IMR-90 (cell line): ENCODE measurements around the gene SERPINA6. TPM values are rescaled to one million over a fixed set of nuclear protein-coding genes. Genes with fewer than 3 reads are reported as not detected.

ENCODE experiments used
- ATAC-seq: fragments of 200-7000 bp; cut with Tn5 transposase; 2 replicates; pipeline ENCODE4 v1.9.1; 2020; ENCODE audit warnings: low read depth, mild to moderate bottlenecking, moderate library complexity
- BruUV-seq: library from RNA; stranded (reverse); fragments of 400-500 nt; replicated peaks from 2 replicates; lab custom pipeline; 2021; lab: Mats Ljungman, UMichigan
- CTCF ChIA-PET: fragments of 300-600 bp; formaldehyde crosslinking; extraction: SDS; loops from one replicate; lab custom pipeline; 2021; ENCODE audit warnings: antibody characterized with exemption; lab: Yijun Ruan, JAX
- POLR2A ChIA-PET: fragments of 300-600 bp; sonication (Branson Sonifier 250); formaldehyde crosslinking; loops from one replicate; lab custom pipeline; 2022; ENCODE audit warnings: antibody characterized with exemption; ENCODE audit not compliant: unreplicated experiment; lab: Charles Lee
- DNase-seq: peaks from one replicate; pipeline ENCODE4 v3.0.0; 2013
- H2AFZ ChIP-seq: replicated peaks from 2 replicates; pipeline ENCODE3; 2013; ENCODE audit warnings: low read length, mild to moderate bottlenecking; ENCODE audit not compliant: poor library complexity
- H2AK5ac ChIP-seq: 2 replicates; pipeline ENCODE4 v1.6.1; 2013; ENCODE audit warnings: low read depth, low read length, inconsistent platforms
- H2AK9ac ChIP-seq: replicated peaks from 2 replicates; pipeline ENCODE3; 2013; ENCODE audit warnings: mild to moderate bottlenecking, low read depth, low read length, moderate library complexity; ENCODE audit not compliant: poor library complexity
- H2BK120ac ChIP-seq: 2 replicates; pipeline ENCODE4 v1.6.1; 2013; ENCODE audit warnings: low read depth, low read length, inconsistent platforms
- H2BK15ac ChIP-seq: 3 replicates; pipeline ENCODE4 v1.6.1; 2013; ENCODE audit warnings: low read depth, low read length, inconsistent platforms
- H2BK20ac ChIP-seq: 2 replicates; pipeline ENCODE4 v1.6.1; 2013; ENCODE audit warnings: low read depth, mild to moderate bottlenecking, inconsistent platforms, low read length, moderate library complexity
- H2BK5ac ChIP-seq: 2 replicates; pipeline ENCODE4 v1.6.1; 2013; ENCODE audit warnings: mild to moderate bottlenecking, low read depth, low read length, inconsistent platforms; ENCODE audit not compliant: poor library complexity, severe bottlenecking
- H3K14ac ChIP-seq: replicated peaks from 2 replicates; pipeline ENCODE4 v1.6.1; 2013; ENCODE audit warnings: low read depth, low read length, inconsistent platforms
- H3K18ac ChIP-seq: 2 replicates; pipeline ENCODE4 v1.6.1; 2013; ENCODE audit warnings: low read depth, low read length, control low read depth
- H3K23ac ChIP-seq: 2 replicates; pipeline ENCODE4 v1.6.1; 2013; ENCODE audit warnings: low read depth, low read length, inconsistent platforms
- H3K27ac ChIP-seq: 2 replicates; pipeline ENCODE4 v1.5.1; 2013; ENCODE audit warnings: mild to moderate bottlenecking, control low read depth, low read length; ENCODE audit not compliant: insufficient read depth
- H3K27me3 ChIP-seq: 2 replicates; pipeline ENCODE4 v1.6.1; 2013; ENCODE audit warnings: low read length; ENCODE audit not compliant: control insufficient read depth, insufficient read depth
- H3K36me3 ChIP-seq: 2 replicates; pipeline ENCODE4 v1.6.1; 2013; ENCODE audit warnings: low read length, mixed read lengths; ENCODE audit not compliant: control insufficient read depth, insufficient read depth
- H3K4ac ChIP-seq: 2 replicates; pipeline ENCODE4 v1.6.1; 2013; ENCODE audit warnings: low read depth, low read length, inconsistent platforms
- H3K4me1 ChIP-seq: 2 replicates; pipeline ENCODE4 v1.6.1; 2013; ENCODE audit warnings: low read length, mixed read lengths; ENCODE audit not compliant: control insufficient read depth, insufficient read depth
- H3K4me2 ChIP-seq: 2 replicates; pipeline ENCODE4 v1.6.1; 2013; ENCODE audit warnings: low read depth, mild to moderate bottlenecking, control low read depth, low read length, moderate library complexity
- H3K4me3 ChIP-seq: 2 replicates; pipeline ENCODE4 v1.5.1; 2013; ENCODE audit warnings: low read depth, mild to moderate bottlenecking, control low read depth, low read length, moderate library complexity; ENCODE audit not compliant: insufficient read depth
- H3K56ac ChIP-seq: 2 replicates; pipeline ENCODE4 v1.6.1; 2013; ENCODE audit warnings: low read length, inconsistent platforms; ENCODE audit not compliant: insufficient read depth; ENCODE audit errors: extremely low read depth
- H3K79me1 ChIP-seq, 2 experiments: 2 replicates each; pipeline ENCODE4 v1.6.1; 2013; ENCODE audit warnings: low read length in 2 of 2, inconsistent platforms in 1 of 2, low read depth in 1 of 2
- H3K9ac ChIP-seq: 2 replicates; pipeline ENCODE4 v1.6.1; 2013; ENCODE audit warnings: low read depth, low read length, control low read depth
- H3K9me1 ChIP-seq: 2 replicates; pipeline ENCODE4 v1.6.1; 2013; ENCODE audit warnings: low read length, inconsistent platforms; ENCODE audit not compliant: insufficient read depth
- H3K9me3 ChIP-seq: 2 replicates; pipeline ENCODE4 v1.6.1; 2013; ENCODE audit warnings: low read length; ENCODE audit not compliant: control insufficient read depth, insufficient read depth
- H4K20me1 ChIP-seq: 2 replicates; pipeline ENCODE4 v1.6.1; 2013; ENCODE audit warnings: low read length, inconsistent platforms; ENCODE audit not compliant: insufficient read depth
- H4K5ac ChIP-seq: 2 replicates; pipeline ENCODE4 v1.6.1; 2013; ENCODE audit warnings: mild to moderate bottlenecking, low read depth, low read length, control low read depth
- H4K8ac ChIP-seq, 2 experiments: 2 replicates each; pipeline ENCODE4 v1.6.1; 2013; ENCODE audit warnings: low read depth in 2 of 2, low read length in 2 of 2, control low read depth in 1 of 2, inconsistent platforms in 1 of 2
- H4K91ac ChIP-seq: 2 replicates; pipeline ENCODE4 v1.6.1; 2013; ENCODE audit warnings: low read depth, low read length, inconsistent platforms; ENCODE audit not compliant: insufficient read depth
- BHLHE40 ChIP-seq: fragments of 150-350 bp; IDR thresholded peaks from 2 replicates; pipeline ENCODE4 v1.6.1; 2016; ENCODE audit warnings: mild to moderate bottlenecking, low read depth, low read length
- CEBPB ChIP-seq: IDR thresholded peaks from 2 replicates; pipeline ENCODE4 v1.6.1; 2012; ENCODE audit warnings: low read depth, low read length, improper control_type of control experiment
- CHD1 ChIP-seq: IDR thresholded peaks from 2 replicates; pipeline ENCODE4 v1.6.1; 2012; ENCODE audit warnings: low read depth, low read length, improper control_type of control experiment
- FOS ChIP-seq: fragments of 150-350 bp; IDR thresholded peaks from 2 replicates; pipeline ENCODE4 v1.6.1; 2016; ENCODE audit warnings: low read depth, low read length
- MAFK ChIP-seq: IDR thresholded peaks from 2 replicates; pipeline ENCODE4 v1.6.1; 2012; ENCODE audit warnings: low read depth, low read length, improper control_type of control experiment
- MAZ ChIP-seq: IDR thresholded peaks from 2 replicates; pipeline ENCODE4 v1.6.1; 2012; ENCODE audit warnings: low read depth, mild to moderate bottlenecking, low read length, improper control_type of control experiment, moderate library complexity, borderline replicate concordance
- MXI1 ChIP-seq: IDR thresholded peaks from 2 replicates; pipeline ENCODE4 v1.6.1; 2012; ENCODE audit warnings: low read depth, mild to moderate bottlenecking, low read length, moderate library complexity, borderline replicate concordance
- NFE2L2 ChIP-seq: fragments of 150-350 bp; IDR thresholded peaks from 2 replicates; pipeline ENCODE4 v1.6.1; 2016; ENCODE audit warnings: low read depth, mild to moderate bottlenecking, low read length
- POLR2A ChIP-seq: IDR thresholded peaks from 2 replicates; pipeline ENCODE4 v1.6.1; 2012; ENCODE audit warnings: mild to moderate bottlenecking, low read depth, low read length
- RAD21 ChIP-seq: IDR thresholded peaks from 2 replicates; pipeline ENCODE4 v1.6.1; 2012; ENCODE audit warnings: low read length, improper control_type of control experiment
- RCOR1 ChIP-seq: IDR thresholded peaks from 2 replicates; pipeline ENCODE4 v1.6.1; 2012; ENCODE audit warnings: mild to moderate bottlenecking, low read length, improper control_type of control experiment; ENCODE audit not compliant: insufficient replicate concordance
- RFX5 ChIP-seq: IDR thresholded peaks from 2 replicates; pipeline ENCODE4 v1.8.0; 2012; ENCODE audit warnings: low read depth, mild to moderate bottlenecking, low read length, moderate library complexity
- SMC3 ChIP-seq: fragments of 150-350 bp; IDR thresholded peaks from 2 replicates; pipeline ENCODE4 v1.6.1; 2016; ENCODE audit warnings: low read depth, mild to moderate bottlenecking, antibody characterized with exemption, low read length, moderate library complexity
- USF2 ChIP-seq: fragments of 150-350 bp; IDR thresholded peaks from 2 replicates; pipeline ENCODE4 v1.6.1; 2017; ENCODE audit warnings: mild to moderate bottlenecking, antibody characterized with exemption, low read length, low read depth
- WGBS, 2 experiments: methylation state at CpG; one replicate each; pipeline versions ENCODE4 v1.1.5 to v1.1.7; 2013; ENCODE audit warnings: missing lambda C conversion rate in 2 of 2; ENCODE audit not compliant: insufficient read length in 1 of 2; ENCODE audit errors: extremely low coverage in 2 of 2; 5-methylcytosine and 5-hydroxymethylcytosine counted together
- dilution Hi-C: fragments of 300-500 bp; cut with HindIII; formaldehyde crosslinking; loops from one replicate; pipeline ENCODE4 v1.14.3; 2018; ENCODE audit warnings: low sequenced_read_pairs; ENCODE audit not compliant: unreplicated experiment
- in situ Hi-C: fragments of 300-500 bp; cut with MboI; formaldehyde crosslinking; loops from 3 replicates; pipeline ENCODE4 v1.14.3; 2019; ENCODE audit warnings: low sequenced_read_pairs, inconsistent platforms, mixed read lengths
- intact Hi-C: fragments of 100-400 bp; cut with micrococcal nuclease; formaldehyde crosslinking; loops from 2 replicates; pipeline ENCODE4 v1.10.0; 2022
- polyA plus RNA-seq, 3 experiments: library from polyadenylated mRNA; depleted of rRNA; stranded (reverse); fragments of >200 nt; gene quantifications; 2 replicates each; pipeline ENCODE4 v1.2.3, GENCODE V29; 2012; ENCODE audit warnings: low replicate concordance in 1 of 3
- total RNA-seq: library from RNA; depleted of rRNA; stranded (reverse); fragments of >200 nt; gene quantifications from 2 replicates; pipeline ENCODE4 v1.2.3, GENCODE V29; 2012
- TF ChIP-seq, protein P1 (sequence below): conservative IDR thresholded peaks from 2 replicates; pipeline ENCODE4 v1.5.1; 2012; ENCODE audit warnings: mild to moderate bottlenecking, low read depth, low read length, improper control_type of control experiment
- TF ChIP-seq, protein P2 (sequence below): fragments of 150-350 bp; IDR thresholded peaks from 2 replicates; pipeline ENCODE4 v1.6.1; 2016; ENCODE audit warnings: low read depth, mild to moderate bottlenecking, low read length, moderate library complexity, borderline replicate concordance

Gene SERPINA6
- total and polyA plus RNA-seq, 2 of the 4 experiments (the other 2 are of a cell fraction), result not detected

DNA sequence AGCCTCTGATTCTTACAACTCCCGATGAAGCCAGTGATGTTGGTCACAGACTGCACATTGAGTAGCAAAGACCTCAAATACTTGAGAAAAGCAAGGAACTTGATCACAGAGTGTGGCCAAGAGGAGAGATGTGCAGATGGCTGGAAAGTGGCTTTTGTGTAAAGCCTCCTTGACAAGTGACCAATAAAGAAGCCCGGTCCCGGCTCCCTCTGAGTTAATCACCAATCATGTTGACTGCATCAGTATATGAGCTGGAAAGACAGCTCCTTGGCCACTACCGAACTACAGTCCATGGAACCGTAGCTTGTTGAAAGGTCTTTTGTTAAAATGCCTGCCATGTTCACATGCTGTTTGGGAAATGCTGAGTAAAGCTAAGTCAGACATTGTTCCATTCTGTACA lies 23.7 kb upstream of the SERPINA6 start:
- in situ Hi-C loops (no loop called here), dilution Hi-C loops (no loop called here), intact Hi-C loops (no loop called here)
- Histone ChIP-seq H3K9me3 (peaks cover 2% of the 10 kb centered on the region; the same call in 1 of the 2 replicates), H3K4ac (no peak overlapping the region), H3K4me2 (no peak overlapping the region), H3K18ac (no peak overlapping the region), H3K27ac (no peak overlapping the region), H3K4me3 (no peak overlapping the region), H4K91ac (no peak overlapping the region), H2AK9ac (no peak overlapping the region), H3K4me1 (peaks cover 8% of the 10 kb centered on the region), H3K14ac (no peak overlapping the region), H4K5ac (no peak overlapping the region), H3K27me3 (peaks cover 3% of the 10 kb centered on the region), H2BK20ac (no peak overlapping the region), H2AK5ac (0 out of 2 replicates have a peak overlapping the region, but pooled peaks have one; percentile 6), H3K9me1 (peaks cover 14% of the 10 kb centered on the region), H4K8ac (no peak overlapping the region), H3K9ac (no peak overlapping the region), H2BK5ac (no peak overlapping the region), H3K56ac (no peak overlapping the region), H2AFZ (peak overlapping the region; percentile 49), H3K23ac (no peak overlapping the region), H2BK15ac (no peak overlapping the region), H3K79me1 (no peaks in the 10 kb centered on the region), H2BK120ac (no peak overlapping the region), H3K36me3 (no peaks in the 10 kb centered on the region), H4K20me1 (no peaks in the 10 kb centered on the region)
- DNase-seq (no peak), ATAC-seq (no peak)
- CTCF ChIA-PET, result interaction anchor here (2.3 kb wide), 1 partner anchor 9 kb away, joined by 6 read pairs; no protein-coding TSS in a partner anchor
- BruUV-seq, result no TSS peak
- 100% methylated on average over 1 of the region's 5 CpGs; no CpG with 5 or more reads in 1 of the 2 experiments for WGBS, 2 experiments
- POLR2A ChIA-PET, result no interaction called here
- TF ChIP-seq MAFK, result no peak
- TF ChIP-seq RCOR1, result no peak
- no peak for TF ChIP-seq POLR2A
- TF ChIP-seq CEBPB, result no peak
- no peak for TF ChIP-seq USF2
- no peak for TF ChIP-seq NFE2L2
- TF ChIP-seq, protein P1, sequence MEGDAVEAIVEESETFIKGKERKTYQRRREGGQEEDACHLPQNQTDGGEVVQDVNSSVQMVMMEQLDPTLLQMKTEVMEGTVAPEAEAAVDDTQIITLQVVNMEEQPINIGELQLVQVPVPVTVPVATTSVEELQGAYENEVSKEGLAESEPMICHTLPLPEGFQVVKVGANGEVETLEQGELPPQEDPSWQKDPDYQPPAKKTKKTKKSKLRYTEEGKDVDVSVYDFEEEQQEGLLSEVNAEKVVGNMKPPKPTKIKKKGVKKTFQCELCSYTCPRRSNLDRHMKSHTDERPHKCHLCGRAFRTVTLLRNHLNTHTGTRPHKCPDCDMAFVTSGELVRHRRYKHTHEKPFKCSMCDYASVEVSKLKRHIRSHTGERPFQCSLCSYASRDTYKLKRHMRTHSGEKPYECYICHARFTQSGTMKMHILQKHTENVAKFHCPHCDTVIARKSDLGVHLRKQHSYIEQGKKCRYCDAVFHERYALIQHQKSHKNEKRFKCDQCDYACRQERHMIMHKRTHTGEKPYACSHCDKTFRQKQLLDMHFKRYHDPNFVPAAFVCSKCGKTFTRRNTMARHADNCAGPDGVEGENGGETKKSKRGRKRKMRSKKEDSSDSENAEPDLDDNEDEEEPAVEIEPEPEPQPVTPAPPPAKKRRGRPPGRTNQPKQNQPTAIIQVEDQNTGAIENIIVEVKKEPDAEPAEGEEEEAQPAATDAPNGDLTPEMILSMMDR, result no peak
- TF ChIP-seq RFX5, result no peak
- no peak for TF ChIP-seq MXI1
- TF ChIP-seq MAZ, result no peak
- TF ChIP-seq, protein P2, sequence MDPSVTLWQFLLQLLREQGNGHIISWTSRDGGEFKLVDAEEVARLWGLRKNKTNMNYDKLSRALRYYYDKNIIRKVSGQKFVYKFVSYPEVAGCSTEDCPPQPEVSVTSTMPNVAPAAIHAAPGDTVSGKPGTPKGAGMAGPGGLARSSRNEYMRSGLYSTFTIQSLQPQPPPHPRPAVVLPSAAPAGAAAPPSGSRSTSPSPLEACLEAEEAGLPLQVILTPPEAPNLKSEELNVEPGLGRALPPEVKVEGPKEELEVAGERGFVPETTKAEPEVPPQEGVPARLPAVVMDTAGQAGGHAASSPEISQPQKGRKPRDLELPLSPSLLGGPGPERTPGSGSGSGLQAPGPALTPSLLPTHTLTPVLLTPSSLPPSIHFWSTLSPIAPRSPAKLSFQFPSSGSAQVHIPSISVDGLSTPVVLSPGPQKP, result no peak
- no peak for TF ChIP-seq BHLHE40
- TF ChIP-seq RAD21, result no peak
- no peak for TF ChIP-seq SMC3
- TF ChIP-seq CHD1, result no peak
- no peak for TF ChIP-seq FOS
